ENCODE results near the gene PPM1L. TPM values are rescaled to one million over a fixed set of nuclear protein-coding genes. Genes with fewer than 3 reads are reported as not detected.

The PPM1L gene
- total RNA-seq, 1 experiment from 2014 or later: 7.3 TPM

DNA sequence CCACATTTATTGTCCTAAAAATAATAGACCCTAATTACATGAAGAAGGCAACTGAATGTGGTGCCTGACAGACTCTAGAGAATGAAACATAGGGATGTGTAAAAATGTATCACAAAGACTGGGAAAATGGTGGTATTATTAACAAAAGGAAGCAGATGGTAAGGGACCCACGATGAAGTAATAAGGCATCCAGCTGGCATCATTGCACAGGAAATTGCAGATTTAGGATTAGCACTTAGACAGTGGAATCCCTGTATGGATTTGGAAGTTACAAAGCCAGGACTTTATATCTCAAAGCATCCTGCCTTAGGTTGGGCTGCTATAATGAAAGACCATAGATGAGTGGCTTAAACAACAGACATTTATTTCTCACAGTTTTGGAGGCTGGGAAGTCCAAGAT lies 104.3 kb downstream of the PPM1L start:
- Mint-ChIP-seq H3K9me3 (no peaks in the 10 kb centered on the region), H3K4me3 (no peak overlapping the region), H3K27ac (no peak overlapping the region), H3K4me1 (no peaks in the 10 kb centered on the region), H3K36me3 (ENCODE audit: insufficient read depth in 1 of 3, low read depth in 3 of 3) (no peaks in the 10 kb centered on the region), H3K27me3 (ENCODE audit: low read depth) (no peaks in the 10 kb centered on the region)
- Histone ChIP-seq H3K4me2 (ENCODE audit: insufficient read depth, insufficient read length, low read length) (no peak overlapping the region), H4K8ac (replicated peaks; ENCODE audit: insufficient read length, low read depth, low read length) (no peak overlapping the region), H3K4me1 (ENCODE audit: insufficient read depth, low read length) (no peaks in the 10 kb centered on the region), H4K5ac (ENCODE audit: insufficient read length, low read depth, low read length) (no peak overlapping the region), H3K27me3 (ENCODE audit: insufficient read depth, low read length) (no peaks in the 10 kb centered on the region), H2AFZ (ENCODE audit: low read length) (no peak overlapping the region), H2AK5ac (ENCODE audit: insufficient read length, low read length) (no peak overlapping the region), H2BK5ac (ENCODE audit: insufficient read length, low read length) (no peak overlapping the region), H3K79me1 (ENCODE audit: insufficient read depth, low read depth, low read length, poor library complexity, severe bottlenecking) (no peaks in the 10 kb centered on the region), H3K79me2 (ENCODE audit: insufficient read depth, low read length) (no peaks in the 10 kb centered on the region), H3K27ac (ENCODE audit: insufficient read length, low read depth, low read length) (no peak overlapping the region), H2BK120ac (ENCODE audit: low read depth, low read length, poor library complexity, severe bottlenecking) (no peak overlapping the region), H3K18ac (ENCODE audit: insufficient read length, low read depth, low read length) (no peak overlapping the region), H3K23me2 (ENCODE audit: insufficient read length, low read depth, low read length, poor library complexity, severe bottlenecking) (no peaks in the 10 kb centered on the region), H3K56ac (ENCODE audit: insufficient read length, low read depth, low read length) (no peak overlapping the region), H3K4ac (ENCODE audit: low read depth, low read length) (no peak overlapping the region), H3T11ph (ENCODE audit: low read length) (no peak overlapping the region), H3K23ac (ENCODE audit: insufficient read length, low read depth, low read length) (no peak overlapping the region), H2BK15ac (ENCODE audit: low read depth, low read length) (no peak overlapping the region), H4K91ac (ENCODE audit: insufficient read length, low read depth, low read length) (no peak overlapping the region), H3K9ac (ENCODE audit: extremely low read depth, insufficient read length, low read length) (no peak overlapping the region), H3K9me3 (ENCODE audit: control insufficient read depth, low read depth, low read length) (no peaks in the 10 kb centered on the region), H3K14ac (ENCODE audit: insufficient read depth, low read length) (no peak overlapping the region), H2BK20ac (ENCODE audit: low read depth, low read length, poor library complexity, severe bottlenecking) (no peak overlapping the region), H4K20me1 (ENCODE audit: control insufficient read depth, insufficient read depth, insufficient read length) (no peaks in the 10 kb centered on the region), H2BK12ac (ENCODE audit: insufficient read length, low read depth, low read length) (no peak overlapping the region)
- DNase-seq: no peak
- WGBS (ENCODE audit: extremely low coverage, insufficient read length, low lambda C conversion rate): no CpG with 5 or more reads among the region's 1 CpG
- TF ChIP-seq, protein P1, sequence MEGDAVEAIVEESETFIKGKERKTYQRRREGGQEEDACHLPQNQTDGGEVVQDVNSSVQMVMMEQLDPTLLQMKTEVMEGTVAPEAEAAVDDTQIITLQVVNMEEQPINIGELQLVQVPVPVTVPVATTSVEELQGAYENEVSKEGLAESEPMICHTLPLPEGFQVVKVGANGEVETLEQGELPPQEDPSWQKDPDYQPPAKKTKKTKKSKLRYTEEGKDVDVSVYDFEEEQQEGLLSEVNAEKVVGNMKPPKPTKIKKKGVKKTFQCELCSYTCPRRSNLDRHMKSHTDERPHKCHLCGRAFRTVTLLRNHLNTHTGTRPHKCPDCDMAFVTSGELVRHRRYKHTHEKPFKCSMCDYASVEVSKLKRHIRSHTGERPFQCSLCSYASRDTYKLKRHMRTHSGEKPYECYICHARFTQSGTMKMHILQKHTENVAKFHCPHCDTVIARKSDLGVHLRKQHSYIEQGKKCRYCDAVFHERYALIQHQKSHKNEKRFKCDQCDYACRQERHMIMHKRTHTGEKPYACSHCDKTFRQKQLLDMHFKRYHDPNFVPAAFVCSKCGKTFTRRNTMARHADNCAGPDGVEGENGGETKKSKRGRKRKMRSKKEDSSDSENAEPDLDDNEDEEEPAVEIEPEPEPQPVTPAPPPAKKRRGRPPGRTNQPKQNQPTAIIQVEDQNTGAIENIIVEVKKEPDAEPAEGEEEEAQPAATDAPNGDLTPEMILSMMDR (conservative IDR thresholded peaks at IDR 0.05): no peak
